Panc1 (cell line): ENCODE results near the gene NTM.

ENCODE experiments used
- CTCF ChIP-seq: fragments of 450-650 bp; IDR thresholded peaks from 2 replicates; pipeline ENCODE4 v1.5.1; 2017; ENCODE audit warnings: mild to moderate bottlenecking
- POLR2AphosphoS5 ChIP-seq: IDR thresholded peaks from 2 replicates; pipeline ENCODE4 v1.6.1; 2012; ENCODE audit warnings: mild to moderate bottlenecking, low read depth, low read length, moderate library complexity

- TF ChIP-seq POLR2AphosphoS5 (no peak), CTCF (no peak)
These were observed 665.8 kb downstream of the NTM start for GRCh38 chr11:132036220-132036619.
